ENCODE data around the gene PCDH9.

- TF ChIP-seq CTCF (IDR thresholded peaks at IDR 0.05; ENCODE audit: low read length) (no peak), EZH2 (IDR thresholded peaks at IDR 0.05; ENCODE audit: borderline replicate concordance, low read length) (no peak)
These were observed 870.1 kb downstream of the PCDH9 start for GRCh38 chr13:66359910-66360552.

Measured in OCI-LY1 (cell line).